ENCODE measurements around the gene LRRC4C.
"Not testable (repeated sequence)": the region's sequence is repeated elsewhere in the genome, so short reads cannot be mapped to it uniquely, and the experiment has no call there.

Gene LRRC4C

DNA sequence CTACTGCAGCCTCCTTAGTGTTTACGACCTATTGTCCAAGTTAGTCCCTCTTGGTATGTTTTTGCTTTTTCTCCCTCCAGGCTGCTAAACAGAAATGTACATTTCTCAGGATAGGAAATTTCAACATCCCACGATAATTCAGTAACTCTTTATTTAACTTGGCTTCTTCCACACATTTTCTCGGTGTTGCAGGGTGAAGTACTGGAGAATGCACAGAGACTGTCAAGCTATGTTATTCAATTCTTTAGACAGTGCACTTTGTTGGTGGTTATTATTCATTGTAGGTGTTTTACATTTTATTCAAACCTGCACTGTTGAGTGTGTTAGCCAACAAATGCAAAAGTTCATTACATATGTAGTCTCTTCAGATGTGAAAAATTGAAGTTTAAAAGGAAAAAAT lies 839.8 kb downstream of the LRRC4C start:
- no peak for DNase-seq

DNA sequence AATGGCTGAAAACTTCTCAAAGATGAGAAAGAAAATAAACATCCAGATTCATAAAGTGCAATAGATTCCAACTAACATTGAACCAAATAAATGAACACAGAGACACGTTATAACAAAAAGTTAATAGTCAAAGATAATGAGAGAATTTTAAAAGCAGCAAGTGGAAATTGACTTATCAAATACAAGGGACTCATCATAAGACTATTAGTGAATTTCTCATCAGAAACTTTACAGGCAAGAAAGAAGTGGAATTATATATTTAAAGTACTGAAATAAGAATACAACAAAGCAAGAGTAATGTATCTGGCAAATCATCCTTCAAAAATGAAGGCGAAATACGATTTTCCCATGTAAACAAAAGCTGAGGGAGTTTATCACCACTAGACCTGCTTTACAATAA lies 852.7 kb downstream of the LRRC4C start:
- no peak for DNase-seq

DNA sequence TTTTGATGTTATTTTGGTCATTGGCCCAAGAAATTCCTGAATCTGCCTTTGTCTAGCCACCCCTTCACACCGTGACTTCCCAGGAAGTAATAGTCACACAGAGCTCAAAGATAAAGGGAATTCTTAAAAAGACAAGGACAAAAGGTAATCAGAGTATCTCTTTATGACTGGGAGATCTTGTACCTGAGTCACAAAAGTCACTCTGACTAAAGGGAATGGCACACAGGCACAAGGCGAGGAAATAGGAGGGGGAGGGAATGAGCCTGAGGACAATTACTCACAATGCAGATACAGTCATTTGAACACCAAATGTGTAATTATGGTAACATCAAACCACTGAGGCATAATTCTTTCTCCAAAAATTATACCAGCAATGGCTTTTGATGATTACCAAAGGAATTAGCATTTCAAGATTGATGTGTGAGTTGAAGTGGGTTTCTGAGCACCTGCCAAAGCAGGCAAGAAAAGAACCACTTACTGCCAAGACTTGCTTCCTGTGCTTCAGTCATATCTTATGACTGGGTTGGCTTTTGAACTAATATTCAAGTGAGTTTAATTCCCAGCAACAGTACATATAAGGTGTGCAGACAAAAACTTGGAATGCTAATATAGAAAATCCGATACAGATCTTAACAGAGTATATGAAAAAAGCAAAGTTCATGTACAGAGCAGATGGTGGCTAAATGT lies 856.4 kb downstream of the LRRC4C start:
- DNase-seq: no peak

DNA sequence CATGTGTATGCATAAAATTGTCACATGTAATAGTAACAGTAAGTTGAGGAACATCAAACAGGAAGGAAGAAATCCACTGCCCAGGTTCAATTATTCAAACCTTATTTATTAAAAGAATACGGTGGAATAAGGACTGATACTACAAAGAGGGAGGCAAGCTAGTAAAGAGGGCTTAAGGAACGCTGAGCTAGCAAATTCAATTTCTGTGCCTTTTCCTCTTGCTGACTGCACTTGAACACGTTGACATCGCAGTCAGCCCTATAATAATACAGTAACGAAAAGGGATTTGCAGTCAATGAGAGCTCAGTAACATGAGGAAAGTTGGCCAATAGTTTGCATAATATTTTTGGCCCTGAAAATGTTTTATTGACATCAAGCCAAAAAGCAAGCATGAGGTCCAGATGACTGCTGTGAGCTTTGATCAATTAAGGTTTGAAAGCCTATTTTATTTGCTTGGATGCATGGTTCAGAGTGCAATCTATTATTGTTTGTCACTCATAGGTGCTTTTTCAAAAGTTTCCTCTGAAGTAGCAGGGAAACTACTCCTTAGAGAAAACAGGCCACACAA lies 861.8 kb downstream of the LRRC4C start:
- DNase-seq: no peak

DNA sequence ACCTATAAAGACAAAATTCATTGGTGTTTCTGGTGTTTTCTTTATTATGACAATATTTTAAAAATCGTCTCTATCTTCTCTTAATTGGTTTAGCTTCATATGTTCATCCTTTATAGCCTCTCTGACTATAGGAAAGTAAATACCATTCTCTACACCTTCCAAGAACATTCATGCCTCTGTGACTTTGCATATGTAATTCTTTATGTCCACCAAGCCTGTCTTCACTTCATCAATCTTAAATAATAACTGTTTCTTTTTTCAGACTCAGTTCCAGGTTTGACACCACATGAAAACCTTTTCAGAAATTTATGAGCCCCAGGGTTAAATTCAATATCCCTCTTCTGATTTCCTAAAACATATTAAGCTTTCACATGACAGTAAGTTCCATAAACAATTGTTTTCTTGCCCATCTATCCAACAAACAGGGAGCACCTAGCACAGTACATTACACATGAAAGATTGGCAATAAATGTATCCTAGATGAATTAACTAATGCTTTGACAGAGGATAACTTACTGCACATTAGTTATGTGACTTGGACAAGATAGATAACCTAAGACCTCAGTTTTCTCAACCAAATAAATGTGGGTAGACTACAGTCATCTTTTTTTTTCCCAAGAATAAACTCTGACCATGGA lies 886.1 kb downstream of the LRRC4C start:
- DNase-seq: no peak

DNA sequence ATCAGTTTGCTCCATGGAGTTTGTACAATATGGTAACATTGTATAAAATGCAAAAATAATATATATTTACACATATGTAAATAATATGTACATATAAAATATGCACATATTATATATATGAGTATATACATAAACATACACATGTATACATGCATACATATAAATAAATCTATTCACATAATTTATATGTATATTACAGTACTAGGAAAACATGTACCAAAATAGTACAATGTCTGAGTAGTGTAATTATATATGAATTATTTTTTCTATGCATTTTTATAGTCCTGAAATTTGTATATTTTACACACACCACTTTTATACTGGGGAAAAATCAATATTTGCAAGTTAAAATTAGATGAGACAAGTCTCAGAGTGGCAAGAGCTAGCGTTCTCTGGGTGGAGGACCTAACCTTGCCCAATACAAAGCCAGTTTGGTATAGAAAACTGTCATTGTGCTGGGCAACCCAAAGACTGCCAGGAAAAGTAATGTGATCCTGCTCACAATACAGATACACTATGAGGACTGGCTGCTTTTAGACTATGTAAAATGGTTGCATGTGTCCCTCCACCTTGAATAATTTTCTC lies 889.4 kb downstream of the LRRC4C start:
- no peak for DNase-seq

DNA sequence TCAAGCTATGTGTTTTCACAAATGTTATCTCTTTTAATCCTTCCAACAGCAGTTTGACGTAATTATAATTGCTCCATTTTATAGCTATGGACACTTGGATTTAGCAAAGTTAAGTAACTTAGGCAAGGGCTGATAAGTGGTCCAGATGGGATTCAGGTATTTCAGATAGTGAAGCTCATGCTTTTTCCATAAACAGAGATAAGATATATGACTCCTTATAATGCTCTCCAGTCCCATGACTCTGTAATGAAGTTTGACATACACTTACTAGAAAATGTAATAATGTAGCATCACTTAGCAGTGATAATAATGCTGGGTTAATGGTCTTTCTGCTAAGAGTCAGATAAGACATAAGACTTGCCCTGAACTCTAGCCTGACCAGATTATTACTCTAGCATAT lies 892.1 kb downstream of the LRRC4C start:
- DNase-seq: no peak

DNA sequence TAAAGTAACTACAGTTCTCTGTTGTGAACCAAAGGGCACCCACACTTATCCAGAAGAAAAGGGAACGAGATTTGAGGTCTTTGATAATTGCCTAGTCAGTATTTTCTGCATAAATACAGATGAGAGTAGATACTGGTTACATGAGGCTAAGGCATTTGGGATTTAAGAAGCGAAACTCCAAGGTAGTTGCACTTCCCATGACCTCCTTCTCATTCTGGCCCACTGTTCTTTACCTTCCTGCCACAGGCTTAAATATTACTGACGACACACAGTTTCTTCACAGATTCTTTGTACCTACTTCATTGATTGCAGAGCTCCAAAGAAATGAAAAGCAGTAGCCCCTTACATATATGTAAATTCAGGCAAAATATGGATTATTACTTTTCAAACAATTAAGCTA lies 915.3 kb downstream of the LRRC4C start:
- no peak for DNase-seq

DNA sequence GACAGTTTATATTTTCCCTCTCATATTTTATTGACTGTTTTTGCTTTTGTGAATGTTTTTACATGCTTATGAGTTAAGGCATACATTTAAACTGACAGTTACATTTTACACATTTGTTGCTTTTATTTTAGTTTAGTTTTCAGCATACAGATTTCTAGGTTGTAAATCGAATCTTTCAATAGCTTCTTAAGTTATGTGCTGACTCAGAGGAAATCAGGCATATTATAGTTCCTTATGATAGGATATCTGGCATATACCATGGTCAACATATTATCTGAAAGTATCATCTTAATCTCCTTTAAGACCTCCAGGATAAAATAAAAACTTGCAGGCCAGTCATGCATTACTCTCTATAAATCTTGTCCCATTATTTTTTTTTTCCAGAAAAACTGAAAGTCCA lies 916.6 kb downstream of the LRRC4C start:
- DNase-seq: no peak

DNA sequence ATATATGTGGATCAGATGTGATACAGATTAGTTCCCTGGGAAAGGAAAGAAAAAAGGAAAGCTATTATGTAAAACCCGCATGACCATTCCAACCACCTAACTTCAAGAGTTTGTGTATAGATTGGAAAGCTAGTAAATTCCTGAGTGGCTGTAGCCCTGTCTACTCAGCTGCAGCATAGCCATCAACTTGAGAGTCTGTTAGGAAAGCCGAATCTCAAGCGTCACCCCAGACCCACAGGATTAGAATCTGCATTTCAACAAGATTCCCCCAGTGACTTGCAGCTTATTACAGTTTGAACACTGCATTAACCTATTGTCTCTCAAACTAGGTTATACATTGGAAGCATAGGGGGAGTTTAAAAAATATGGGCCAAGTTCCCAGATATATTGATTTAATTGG lies 921.7 kb downstream of the LRRC4C start:
- no peak for DNase-seq

DNA sequence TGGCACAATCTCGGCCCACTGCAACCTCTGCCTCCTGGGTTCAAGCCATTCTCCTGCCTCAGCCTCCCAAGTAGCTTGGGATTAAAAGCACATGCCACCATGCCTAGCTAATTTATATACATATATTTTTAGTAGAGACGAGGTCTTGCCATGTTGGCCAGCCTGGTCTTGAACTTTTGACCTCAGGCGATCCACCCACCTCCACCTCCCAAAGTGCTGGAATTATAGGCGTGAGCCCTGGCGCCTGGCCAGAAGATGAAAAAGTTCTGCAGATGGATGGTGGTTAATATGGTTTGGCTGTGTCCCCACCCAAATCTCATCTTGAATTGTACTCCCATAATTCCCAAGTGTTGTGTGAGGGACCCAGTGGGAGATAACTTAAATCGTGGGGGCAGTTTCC lies 937.4 kb downstream of the LRRC4C start:
- not testable (repeated sequence) for DNase-seq

DNA sequence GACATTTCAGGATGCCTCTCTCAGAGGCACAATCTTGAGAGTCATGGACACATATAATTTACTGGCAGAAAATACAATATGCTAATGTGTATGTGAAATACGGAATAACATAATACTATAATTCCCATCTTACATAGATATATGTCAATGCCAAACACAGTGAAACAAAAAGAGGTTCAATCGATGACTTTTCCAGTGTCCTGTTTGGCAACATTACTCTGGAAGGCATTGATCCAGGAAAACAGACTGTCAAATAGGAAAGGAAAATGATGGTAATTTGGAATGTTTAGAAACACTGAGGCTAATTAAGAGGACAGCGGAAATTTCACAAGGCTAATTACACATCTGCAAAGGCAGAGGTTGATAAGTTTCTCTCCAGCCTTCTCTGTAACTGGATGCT lies 942.3 kb downstream of the LRRC4C start:
- DNase-seq: no peak

DNA sequence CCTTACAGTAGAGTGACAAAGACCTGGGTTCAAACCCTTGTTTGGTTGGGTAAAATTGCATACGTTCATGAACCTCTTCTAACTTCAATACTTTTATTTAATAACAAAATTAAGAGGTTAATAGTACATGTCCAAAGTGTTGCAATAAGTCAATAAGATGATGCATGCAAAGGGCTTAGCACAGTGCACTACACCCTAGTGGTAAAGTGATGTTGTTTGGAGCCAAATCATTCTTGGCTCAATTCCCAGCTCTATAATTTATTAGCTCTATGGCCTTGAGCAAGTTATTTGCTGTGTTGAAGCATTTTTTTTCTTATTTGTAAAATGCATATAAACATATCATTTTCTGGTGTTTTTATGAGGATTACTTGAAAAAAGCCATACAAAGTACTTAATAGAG lies 945.3 kb downstream of the LRRC4C start:
- DNase-seq: no peak

DNA sequence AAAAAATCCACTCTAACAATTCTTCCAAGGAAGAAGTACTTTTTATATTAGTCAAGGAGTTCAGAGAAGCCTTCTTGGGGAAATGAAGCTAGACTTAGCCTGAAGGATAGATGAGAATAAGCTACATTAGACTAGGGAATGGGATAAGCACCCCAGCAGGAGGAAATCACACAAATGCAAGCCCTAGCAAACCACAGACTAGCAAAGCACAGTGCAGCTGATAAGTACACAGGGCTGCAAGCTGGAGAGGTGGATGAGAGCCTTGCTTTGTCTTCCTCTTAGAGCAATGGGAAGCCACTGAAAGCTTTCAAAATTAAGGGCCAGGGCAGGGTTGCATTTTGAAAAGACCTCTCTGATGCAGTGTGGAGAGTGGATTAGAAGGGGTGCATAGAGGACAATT lies 946.2 kb downstream of the LRRC4C start:
- DNase-seq: no peak

DNA sequence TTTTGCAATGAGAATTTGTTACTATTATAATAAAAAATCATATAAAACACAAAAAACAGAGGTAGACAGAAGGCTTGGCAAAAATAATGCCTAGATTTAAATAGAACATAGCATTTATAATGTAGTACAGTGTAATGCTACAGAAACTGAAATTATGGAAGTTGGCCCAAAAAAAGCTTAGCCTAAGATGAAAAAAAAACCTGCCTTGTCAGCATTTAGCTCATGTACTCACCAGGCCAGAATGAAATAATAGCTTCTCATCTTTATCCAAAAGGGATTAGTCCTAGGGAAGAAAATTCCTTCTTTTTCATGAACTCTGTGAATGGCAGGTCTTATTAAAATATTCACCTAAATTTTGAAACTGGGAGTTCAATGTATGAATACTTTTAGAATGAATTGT lies 951.1 kb downstream of the LRRC4C start:
- DNase-seq: no peak

DNA sequence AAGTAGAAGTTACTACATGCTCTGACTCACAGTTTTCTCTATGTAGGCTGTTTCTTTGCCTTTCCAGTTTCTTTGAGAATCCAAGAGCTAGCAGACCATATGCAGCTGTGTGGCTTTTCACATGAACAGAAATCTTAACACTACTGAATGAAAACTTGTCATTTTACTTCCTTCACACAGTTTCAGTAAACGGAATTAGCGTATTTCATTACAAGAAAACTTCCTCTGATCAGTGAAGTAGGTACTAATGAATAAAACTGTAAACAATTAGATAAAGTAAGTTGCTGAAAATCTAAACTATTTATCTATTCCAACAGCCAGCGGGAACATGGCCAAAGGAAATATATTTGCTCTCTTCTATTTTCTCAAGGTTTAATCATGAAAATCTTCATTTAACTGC lies 953.2 kb downstream of the LRRC4C start:
- no peak for DNase-seq

DNA sequence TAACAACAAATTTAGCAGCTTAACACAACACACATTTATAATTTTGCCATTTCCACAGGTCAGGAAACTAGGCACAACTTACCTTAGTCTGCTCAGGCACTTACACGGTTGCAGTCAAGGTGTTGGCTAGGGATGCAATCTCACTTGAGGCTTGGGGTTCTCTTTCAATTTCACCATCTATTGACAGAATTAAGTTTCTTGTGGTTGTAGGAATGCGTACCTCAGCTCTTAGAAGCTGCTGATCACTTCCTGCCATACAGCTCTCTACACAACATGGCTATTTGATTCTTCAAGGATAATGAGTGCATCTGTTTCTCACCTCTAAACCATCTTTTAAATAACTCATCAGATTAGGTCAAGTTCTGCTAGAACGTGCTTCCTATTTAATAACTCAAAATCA lies 968.1 kb downstream of the LRRC4C start:
- no peak for DNase-seq

DNA sequence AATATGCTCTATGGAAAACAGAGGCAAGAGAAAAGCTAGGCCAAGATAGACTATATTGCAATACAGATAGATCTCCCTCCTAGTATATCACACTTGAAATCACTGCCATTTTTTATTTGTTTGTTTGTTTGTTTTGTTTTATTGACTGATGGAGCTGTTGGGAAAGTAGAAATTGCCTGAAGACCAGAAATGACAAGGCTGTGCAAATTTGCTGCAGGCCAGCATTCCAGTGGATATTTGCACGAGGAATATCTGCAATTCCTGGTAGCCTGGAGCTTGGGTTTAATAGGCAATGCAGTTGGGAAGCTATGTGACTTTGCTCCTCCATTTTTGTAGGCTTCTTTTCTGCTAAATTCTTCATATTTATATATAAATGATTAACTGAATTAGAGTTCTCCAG lies 991.7 kb downstream of the LRRC4C start:
- DNase-seq: no peak

DNA sequence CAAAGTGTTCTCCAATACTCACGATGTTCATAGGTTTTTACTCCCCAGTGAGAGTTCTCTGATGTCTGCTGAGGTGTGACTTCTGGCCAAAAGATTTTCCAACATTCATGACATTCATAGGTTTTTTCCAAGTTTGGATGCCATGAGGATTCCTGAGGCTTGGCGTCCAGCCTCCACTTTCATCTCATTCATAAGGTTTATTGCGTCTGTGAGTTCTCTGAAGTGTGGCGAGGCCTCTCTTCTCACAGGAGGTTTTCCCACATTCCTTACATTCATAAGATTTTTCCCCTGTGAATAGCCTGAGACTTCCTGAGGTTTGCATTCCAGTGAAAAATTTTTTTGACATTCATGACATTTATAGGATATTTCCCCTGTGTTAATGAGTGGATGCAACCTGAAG lies 1014.1 kb downstream of the LRRC4C start:
- no peak for DNase-seq

DNA sequence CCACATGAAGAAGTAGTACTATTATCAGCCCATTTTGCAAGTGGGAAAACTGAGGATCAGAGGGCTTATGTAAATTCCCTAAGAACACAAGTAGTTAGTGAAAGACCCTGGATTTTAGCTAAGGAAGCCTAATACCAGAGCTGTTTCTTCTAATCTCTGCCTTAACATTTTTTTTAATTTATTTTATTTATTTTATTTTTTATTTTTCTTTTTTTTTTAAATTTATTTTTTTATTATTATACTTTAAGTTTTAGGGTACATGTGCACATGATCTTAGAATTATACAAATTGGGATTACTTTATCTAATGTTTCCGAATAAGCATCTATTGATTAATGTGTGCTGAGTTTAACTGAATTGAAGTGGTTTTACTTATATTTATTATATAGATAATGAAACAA lies 1015.3 kb downstream of the LRRC4C start:
- DNase-seq: no peak

DNA sequence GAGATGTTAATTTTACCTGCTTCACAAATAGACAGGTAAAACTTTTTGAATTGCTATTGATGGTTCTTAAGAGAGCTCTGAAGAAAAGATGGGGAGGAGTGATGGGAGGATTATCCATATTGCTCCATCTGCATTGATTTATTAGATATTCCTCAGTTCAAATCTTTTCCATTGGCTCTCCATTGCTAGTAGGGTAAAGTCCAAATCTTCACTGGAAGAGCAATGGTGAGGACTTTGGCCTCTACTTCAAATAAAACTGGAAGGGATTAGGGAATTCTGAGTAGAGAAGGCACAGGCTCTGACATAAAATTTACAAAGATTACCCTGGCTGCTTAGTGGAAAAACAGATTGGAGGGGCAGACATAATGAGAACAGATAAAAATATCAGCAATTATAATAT lies 1024.1 kb downstream of the LRRC4C start:
- no peak for DNase-seq

DNA sequence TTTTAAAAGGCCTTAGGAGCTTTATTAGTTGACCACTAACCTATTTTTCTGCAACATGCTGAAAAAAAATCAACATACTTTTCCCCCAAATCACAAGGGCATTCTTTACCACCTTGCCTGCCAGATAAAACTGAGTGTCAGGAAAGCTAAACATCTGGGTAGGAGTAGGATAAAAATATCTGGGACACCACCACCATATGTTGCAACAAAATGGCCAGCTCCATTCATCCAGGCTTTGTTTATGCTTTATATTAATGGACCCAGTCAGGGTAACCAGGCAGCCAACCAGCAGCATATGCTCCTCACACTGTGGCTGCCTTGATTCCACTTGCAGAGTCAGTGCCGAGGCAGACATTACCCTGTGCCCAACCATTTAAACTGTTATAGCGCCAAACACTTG lies 1024.5 kb downstream of the LRRC4C start:
- DNase-seq: no peak

DNA sequence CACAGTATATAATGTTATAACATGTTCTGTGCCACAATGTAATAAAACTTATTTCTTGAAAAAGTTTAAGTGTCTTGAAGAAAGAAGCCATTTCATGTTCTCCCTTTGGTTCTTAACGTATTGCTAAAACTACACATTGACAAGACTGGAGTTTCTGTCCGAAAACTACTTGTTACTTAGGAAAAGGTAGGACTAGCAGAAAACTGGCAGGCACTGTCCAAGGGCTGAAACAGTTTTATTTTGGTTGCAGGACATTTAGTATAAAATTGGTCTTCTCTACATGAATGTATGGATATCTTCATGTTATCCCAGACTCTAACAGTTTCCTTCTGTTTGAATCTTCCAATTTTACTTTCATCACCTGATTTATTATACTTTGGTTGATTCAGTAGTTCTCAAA lies 1027.1 kb downstream of the LRRC4C start:
- DNase-seq: no peak

DNA sequence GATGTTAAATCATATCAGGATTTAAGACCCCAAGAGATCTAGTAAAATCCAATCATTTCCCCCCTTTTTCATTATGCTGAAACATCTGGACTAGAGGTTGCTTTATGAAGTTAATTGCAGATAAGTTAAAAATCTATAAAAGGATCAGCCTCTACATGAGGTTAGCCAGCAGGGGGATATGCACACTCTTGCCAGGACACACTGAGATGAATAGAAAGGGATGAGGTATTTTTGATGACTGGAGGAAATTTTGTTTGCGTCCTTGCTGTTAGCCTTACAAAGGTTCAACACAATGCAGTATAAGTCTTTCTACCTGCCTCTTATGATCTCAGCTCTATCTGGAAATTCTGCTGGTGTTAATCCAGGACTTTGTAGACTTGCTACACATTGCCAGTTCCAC lies 1034.3 kb downstream of the LRRC4C start:
- no peak for DNase-seq

Data from hematopoietic multipotent progenitor cell treated with erythropoietin and hydrocortisone succinate and interleukin-3 and kit ligand, for 8 days (in vitro differentiated cells).